HepG2 (cell line): ENCODE measurements around the gene RBMS2. TPM values are rescaled to one million over a fixed set of nuclear protein-coding genes. Genes with fewer than 3 reads are reported as not detected.
A peak's percentile ranks its signal among the peaks of the same experiment; 100 is the strongest.

Experiments used
- ASH2L ChIP-seq: fragments of 300-600, 200-600 bp; sonication (generic); IDR thresholded peaks from 2 replicates; pipeline ENCODE4 v1.7.0; 2017; ENCODE audit warnings: low read depth, mild to moderate bottlenecking, moderate library complexity, mixed read lengths, low read length; ENCODE audit not compliant: insufficient read length
- ETS1 ChIP-seq: sonication (generic); formaldehyde crosslinking; IDR thresholded peaks from 2 replicates; pipeline ENCODE4 v1.4.0; 2020; ENCODE audit warnings: missing genetic modification reagents
- GFI1 ChIP-seq: sonication (generic); formaldehyde crosslinking; IDR thresholded peaks from 2 replicates; pipeline ENCODE4 v1.5.0; 2020; ENCODE audit warnings: missing genetic modification reagents, mild to moderate bottlenecking, borderline replicate concordance
- HDAC2 ChIP-seq: sonication (generic); formaldehyde crosslinking; IDR thresholded peaks from 2 replicates; pipeline ENCODE4 v1.4.0; 2020; ENCODE audit warnings: missing genetic modification reagents
- IKZF1 ChIP-seq: fragments of 450-650 bp; IDR thresholded peaks from 2 replicates; pipeline ENCODE4 v1.7.1; 2016
- NFE2L2 ChIP-seq: fragments of 150-350 bp; IDR thresholded peaks from 2 replicates; pipeline ENCODE4 v1.6.1; 2014; ENCODE audit warnings: low read length
- NR2F2 ChIP-seq: IDR thresholded peaks from 2 replicates; pipeline ENCODE4 v1.6.1; 2012; ENCODE audit warnings: low read depth, inconsistent platforms, borderline replicate concordance
- RBM39 ChIP-seq: fragments of 200-400 bp; formaldehyde crosslinking; IDR thresholded peaks from one replicate; pipeline ENCODE4 v1.6.1; 2018; ENCODE audit warnings: antibody characterized with exemption, mild to moderate bottlenecking, low read depth, low read length; ENCODE audit not compliant: poor library complexity, severe bottlenecking
- SP5 ChIP-seq: IDR thresholded peaks from 2 replicates; pipeline ENCODE4 v1.6.1; 2016; ENCODE audit warnings: low read depth, borderline replicate concordance
- SYNCRIP ChIP-seq: fragments of 200-400 bp; formaldehyde crosslinking; IDR thresholded peaks from 2 replicates; pipeline ENCODE4 v1.6.1; 2018; ENCODE audit warnings: mild to moderate bottlenecking, low read depth, low read length; ENCODE audit not compliant: insufficient read depth
- TBP ChIP-seq: sonication (generic); formaldehyde crosslinking; IDR thresholded peaks from 2 replicates; pipeline ENCODE4 v1.5.0; 2020; ENCODE audit warnings: missing genetic modification reagents
- ZBTB26 ChIP-seq: IDR thresholded peaks from 2 replicates; pipeline ENCODE4 v1.6.1; 2016; ENCODE audit warnings: missing compliant biosample characterization, missing genetic modification reagents, borderline replicate concordance
- ZNF276 ChIP-seq: sonication (generic); formaldehyde crosslinking; IDR thresholded peaks from 2 replicates; pipeline ENCODE4 v1.4.0; 2020; ENCODE audit warnings: mild to moderate bottlenecking, low read depth, missing genetic modification reagents
- ZNF329 ChIP-seq: sonication (generic); formaldehyde crosslinking; IDR thresholded peaks from 2 replicates; pipeline ENCODE4 v1.9.0; 2021; ENCODE audit warnings: low read depth, mild to moderate bottlenecking, missing genetic modification reagents
- ZNF598 ChIP-seq: sonication (generic); formaldehyde crosslinking; IDR thresholded peaks from 2 replicates; pipeline ENCODE4 v1.5.1; 2020; ENCODE audit warnings: mild to moderate bottlenecking, missing genetic modification reagents, borderline replicate concordance
- ZNF710 ChIP-seq: sonication (generic); formaldehyde crosslinking; IDR thresholded peaks from 2 replicates; pipeline ENCODE4 v1.5.0; 2020; ENCODE audit warnings: mild to moderate bottlenecking, missing genetic modification reagents, borderline replicate concordance
- ZNF768 ChIP-seq: sonication (generic); formaldehyde crosslinking; IDR thresholded peaks from 2 replicates; pipeline ENCODE4 v1.4.0; 2020; ENCODE audit warnings: missing genetic modification reagents
- ZNF781 ChIP-seq: sonication (generic); formaldehyde crosslinking; IDR thresholded peaks from 2 replicates; pipeline ENCODE4 v1.5.1; 2020; ENCODE audit warnings: borderline replicate concordance, mild to moderate bottlenecking, missing genetic modification reagents; ENCODE audit errors: not compliant biosample characterization
- polyA plus RNA-seq, 8 experiments: library from polyadenylated mRNA; depleted of rRNA in 3 of 8; stranded (reverse) in 7 of 8; unstranded in 1 of 8; fragments of >200 nt; fragmentation: Illumina TruSeq in 4 of 8; extraction: Trizol in 4 of 8; gene quantifications; 2 replicates each; pipeline versions ENCODE4 v1.2.1 to v1.2.3, GENCODE V29; 2011 to 2016; ENCODE audit warnings: low read depth in 4 of 8, missing spikeins in 1 of 8, mixed read lengths in 1 of 8; ENCODE audit not compliant: insufficient read depth in 1 of 8
- total RNA-seq, 5 experiments: library from RNA; depleted of rRNA; stranded (reverse); fragments of >200 nt; fragmentation: Illumina TruSeq; extraction: Trizol; gene quantifications; 2 replicates each; pipeline ENCODE4 v1.2.3, GENCODE V29; 2016; ENCODE audit warnings: low read depth in 1 of 5
- TF ChIP-seq, protein P1 (sequence below): sonication (generic); formaldehyde crosslinking; IDR thresholded peaks from 2 replicates; pipeline ENCODE4 v1.4.0; 2020; ENCODE audit warnings: missing genetic modification reagents
- TF ChIP-seq, protein P2 (sequence below), 2 experiments: fragments of 450-650 bp in 1 of 2; sonication (generic) in 1 of 2; formaldehyde crosslinking; IDR thresholded peaks; 2 replicates each; pipeline versions ENCODE4 v1.5.0 to v1.8.0; 2020 to 2022; ENCODE audit warnings: mild to moderate bottlenecking in 1 of 2, missing genetic modification reagents in 1 of 2

The RBMS2 gene
- total and polyA plus RNA-seq, 2 of the 13 experiments (the other 11 are each of a cell fraction or from before 2014, with no cell fraction given) = 0.53 to 7.4 TPM

DNA sequence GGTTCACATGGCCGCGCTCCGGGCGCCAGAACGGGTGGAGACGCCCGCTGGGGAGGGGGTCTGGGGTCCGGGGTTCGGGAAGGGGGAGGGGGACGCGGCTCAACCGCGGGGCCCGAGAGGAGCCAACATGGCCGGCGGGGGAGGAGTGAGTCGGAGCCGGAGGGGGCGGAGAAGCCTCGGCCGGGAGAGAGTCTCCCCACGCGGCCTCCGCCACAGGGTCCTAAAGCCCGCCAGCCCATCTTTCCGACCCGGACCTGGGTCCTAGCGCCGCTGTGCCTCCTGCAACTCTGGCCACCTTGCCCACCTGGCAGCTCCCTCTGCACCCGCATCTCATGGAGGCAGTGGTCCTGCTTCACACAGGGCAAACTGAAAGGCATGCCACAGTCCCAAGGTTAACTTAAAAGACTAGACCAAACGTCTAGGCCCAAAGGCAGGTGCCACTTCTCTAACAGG, 108.6 kb downstream of the RBMS2 start, which contains the start of gene BAZ2A (continued):
- TF ChIP-seq, protein P1, sequence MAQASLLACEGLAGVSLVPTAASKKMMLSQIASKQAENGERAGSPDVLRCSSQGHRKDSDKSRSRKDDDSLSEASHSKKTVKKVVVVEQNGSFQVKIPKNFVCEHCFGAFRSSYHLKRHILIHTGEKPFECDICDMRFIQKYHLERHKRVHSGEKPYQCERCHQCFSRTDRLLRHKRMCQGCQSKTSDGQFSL (CRISPR knock-in tag) = no peak; the same call in 1 of the 2 replicates
- TF ChIP-seq ZNF710 (CRISPR knock-in tag) (no peak; the same call in 1 of the 2 replicates), ZNF276 (CRISPR knock-in tag) (no peak), ZBTB26 (CRISPR knock-in tag) (no peak), TBP (CRISPR knock-in tag) (no peak), RBM39 (no peak), ZNF781 (CRISPR knock-in tag) (no peak), ASH2L (peak; percentile 58), HDAC2 (CRISPR knock-in tag) (peak; percentile 74; the same call in 1 of the 2 replicates), SP5 (CRISPR knock-in tag) (peak; percentile 97), SYNCRIP (no peak), ZNF329 (CRISPR knock-in tag) (0 out of 2 replicates have a peak, but pooled peaks have one; percentile 32), IKZF1 (no peak), GFI1 (CRISPR knock-in tag) (no peak), ZNF598 (CRISPR knock-in tag) (no peak), NR2F2 (no peak), ZNF768 (CRISPR knock-in tag) (peak; percentile 74; the same call in 1 of the 2 replicates), NFE2L2 (no peak), ETS1 (CRISPR knock-in tag) (0 out of 2 replicates have a peak, but pooled peaks have one; percentile 27)
- TF ChIP-seq, protein P2, sequence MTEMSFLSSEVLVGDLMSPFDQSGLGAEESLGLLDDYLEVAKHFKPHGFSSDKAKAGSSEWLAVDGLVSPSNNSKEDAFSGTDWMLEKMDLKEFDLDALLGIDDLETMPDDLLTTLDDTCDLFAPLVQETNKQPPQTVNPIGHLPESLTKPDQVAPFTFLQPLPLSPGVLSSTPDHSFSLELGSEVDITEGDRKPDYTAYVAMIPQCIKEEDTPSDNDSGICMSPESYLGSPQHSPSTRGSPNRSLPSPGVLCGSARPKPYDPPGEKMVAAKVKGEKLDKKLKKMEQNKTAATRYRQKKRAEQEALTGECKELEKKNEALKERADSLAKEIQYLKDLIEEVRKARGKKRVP (CRISPR knock-in tag; IDR thresholded peaks at IDR 0.05) = no peak
